T47D (cell line): Measurements from ENCODE around the gene MACROH2A1.

Experiments used
- DNase-seq, 2 experiments: peaks; one replicate each; pipeline versions ENCODE4 v3.0.0 to v3.0.0-alpha.2; 2011 to 2012; ENCODE audit warnings: low read depth in 1 of 2, low spot score in 1 of 2
- JUND ChIP-seq: IDR thresholded peaks from 2 replicates; pipeline ENCODE4 v1.6.1; 2012; ENCODE audit warnings: low read depth
- in situ Hi-C: cut with HindIII; loops from 2 replicates; pipeline ENCODE4 v1.10.0; 2016; ENCODE audit warnings: low sequenced_read_pairs, low pct_unique_long_range_greater_than_20kb

The MACROH2A1 gene

DNA sequence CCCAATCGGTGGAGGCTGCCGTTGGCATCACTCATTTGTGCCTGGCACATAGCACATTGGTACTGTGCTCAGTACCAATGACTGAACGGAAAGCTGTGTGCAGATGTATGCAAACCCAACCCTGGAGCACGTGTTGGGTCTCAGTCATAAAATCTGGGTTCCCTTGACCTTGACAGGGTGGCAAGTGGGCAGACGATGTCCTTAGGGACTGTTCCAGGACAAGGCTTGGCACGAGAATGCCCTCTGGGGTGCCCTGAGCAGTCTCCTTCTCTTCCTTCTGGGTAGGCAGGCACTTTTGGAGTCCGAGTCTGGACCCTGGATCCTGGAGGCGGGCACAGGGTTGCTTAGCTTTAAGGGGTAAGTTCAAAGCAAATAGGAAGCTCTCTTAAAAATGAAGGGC is 75.8 kb downstream of the MACROH2A1 start:
- in situ Hi-C loops = no loop called here
- TF ChIP-seq JUND = no peak

DNA sequence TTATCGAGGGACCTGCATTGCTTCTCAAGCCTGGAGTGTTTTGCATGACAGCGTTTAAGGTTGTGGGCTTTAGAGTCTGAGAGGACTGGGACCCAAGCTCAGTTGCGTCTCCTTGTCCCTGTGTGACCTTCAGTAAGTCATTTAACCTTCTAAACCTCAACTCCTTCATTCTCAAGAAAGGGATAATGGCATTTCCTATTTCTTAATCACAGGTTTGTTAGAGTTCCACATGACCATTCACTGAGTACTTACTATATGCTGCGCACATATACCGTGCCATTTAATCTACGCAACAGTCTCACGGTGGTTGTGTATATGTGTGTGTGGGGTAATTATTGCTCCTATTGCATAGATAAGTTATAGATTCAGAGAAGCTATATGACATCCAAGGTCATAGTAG is 76.3 kb downstream of the MACROH2A1 start:
- in situ Hi-C loops = no loop called here
- TF ChIP-seq JUND = no peak
- DNase-seq = no peak

More for the DNA sequence above, 75.8 kb downstream of the MACROH2A1 start:
- no peak for DNase-seq

DNA sequence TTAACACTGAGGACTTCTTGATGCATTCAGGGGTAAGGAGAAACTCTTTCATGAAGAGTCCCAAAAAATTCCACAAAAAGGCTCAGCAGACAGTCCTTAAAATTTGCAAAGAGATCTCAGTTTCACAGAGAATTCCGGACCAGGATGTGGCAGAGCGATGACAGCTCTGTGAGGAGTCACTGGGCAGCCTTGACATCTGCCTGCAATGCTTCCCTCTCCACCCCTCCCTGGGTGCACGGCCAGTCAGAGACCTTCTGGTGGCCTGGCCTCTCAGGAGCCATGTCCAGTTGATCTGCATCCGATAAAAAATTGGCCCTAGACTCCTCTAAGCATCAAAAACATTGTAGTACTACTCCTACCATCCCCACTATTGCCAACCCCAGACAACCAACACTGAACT is 76.8 kb downstream of the MACROH2A1 start:
- no peak for TF ChIP-seq JUND
- no peak for DNase-seq
- in situ Hi-C loops = no loop called here

DNA sequence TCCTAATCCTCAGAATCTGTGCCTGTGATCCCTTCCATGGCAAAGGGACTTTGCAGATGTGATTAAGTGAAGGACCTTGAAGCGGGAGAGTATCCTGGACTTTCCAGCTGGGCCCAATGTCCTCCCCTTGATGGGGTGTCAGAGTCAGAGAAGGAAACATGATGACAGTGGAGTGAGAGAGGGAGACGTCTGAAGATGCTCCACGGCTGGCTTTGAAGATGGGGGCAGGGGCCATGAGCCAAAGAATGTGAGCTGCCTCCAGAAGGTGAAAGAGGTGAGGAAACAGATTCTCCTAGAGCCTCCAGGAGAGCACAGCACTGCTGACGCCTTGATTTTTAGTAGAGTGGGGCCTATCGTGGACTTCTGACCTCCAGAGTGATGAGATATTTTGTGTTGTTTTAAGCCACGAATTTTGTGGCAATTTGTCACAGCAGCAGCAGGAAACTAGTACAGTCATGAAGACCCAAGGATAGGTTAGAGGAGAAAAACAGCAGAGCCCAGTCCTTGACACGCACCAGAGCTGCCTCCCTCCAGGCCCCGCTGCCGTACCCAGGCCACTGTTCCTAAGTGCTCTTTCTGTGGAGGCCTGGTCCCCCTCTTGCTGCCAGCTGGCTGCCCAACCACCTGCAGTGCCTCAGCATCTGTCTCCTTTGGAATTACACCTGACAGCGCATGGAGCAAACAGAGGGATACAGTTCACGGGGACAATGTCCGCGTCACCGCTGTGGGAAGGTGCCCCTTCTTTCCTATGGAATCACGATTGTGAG is 78.1 kb downstream of the MACROH2A1 start:
- in situ Hi-C loops = no loop called here
- no peak for TF ChIP-seq JUND
- DNase-seq = no peak

DNA sequence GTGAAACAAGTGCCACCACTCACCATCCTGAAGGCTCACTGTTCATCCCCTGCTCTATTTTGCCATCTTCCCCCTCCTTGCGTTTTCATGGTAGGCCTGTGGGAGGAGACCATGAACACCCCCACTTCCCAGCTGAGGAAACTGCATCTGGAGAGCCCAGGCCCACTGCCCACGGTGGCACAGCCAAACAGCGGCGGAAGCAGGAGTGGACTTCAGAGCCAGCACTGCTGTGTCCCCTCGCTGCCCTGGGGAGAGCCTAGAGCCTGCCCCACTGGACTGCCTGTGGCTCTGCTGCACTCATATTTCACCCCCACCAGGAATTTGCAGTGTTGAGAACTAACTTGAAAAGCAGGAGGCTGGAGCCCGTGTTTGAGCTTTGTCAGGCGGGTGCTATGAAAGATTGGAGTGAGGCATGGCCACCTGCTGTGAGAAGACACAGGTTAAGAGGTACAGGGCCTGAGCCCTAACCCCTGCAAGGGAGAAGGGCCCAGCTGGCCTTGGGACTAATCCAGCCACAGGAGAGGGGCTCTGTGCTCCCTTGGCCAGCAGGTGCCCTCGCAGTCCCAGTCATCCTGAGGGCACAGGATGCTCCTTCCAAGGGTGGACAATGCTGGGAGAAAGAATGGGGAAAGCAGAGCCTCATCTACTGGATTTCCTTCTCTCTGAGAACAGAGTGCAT is 79.0 kb downstream of the MACROH2A1 start:
- DNase-seq = no peak
- in situ Hi-C loops = no loop called here
- TF ChIP-seq JUND = no peak

DNA sequence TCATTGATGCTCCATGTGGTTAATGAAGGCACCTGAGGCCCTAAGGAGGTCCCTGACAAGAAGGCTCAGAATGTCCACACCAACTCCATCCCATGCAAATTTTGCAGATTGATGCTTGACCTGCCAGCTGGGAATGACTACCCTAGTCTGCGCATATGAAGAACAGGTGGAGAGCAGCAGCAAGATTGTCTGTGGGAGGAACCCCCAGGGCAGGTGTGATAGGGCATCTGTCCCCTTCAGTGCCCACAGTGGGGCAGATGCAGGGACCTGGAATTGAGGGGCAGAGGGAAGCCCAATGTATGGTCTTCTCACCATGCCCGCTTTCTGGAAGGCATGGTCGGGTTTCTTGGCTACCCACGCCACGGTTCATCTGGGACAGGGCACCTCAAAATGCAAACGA is 79.6 kb downstream of the MACROH2A1 start:
- no peak for DNase-seq
- no peak for TF ChIP-seq JUND
- in situ Hi-C loops = no loop called here

DNA sequence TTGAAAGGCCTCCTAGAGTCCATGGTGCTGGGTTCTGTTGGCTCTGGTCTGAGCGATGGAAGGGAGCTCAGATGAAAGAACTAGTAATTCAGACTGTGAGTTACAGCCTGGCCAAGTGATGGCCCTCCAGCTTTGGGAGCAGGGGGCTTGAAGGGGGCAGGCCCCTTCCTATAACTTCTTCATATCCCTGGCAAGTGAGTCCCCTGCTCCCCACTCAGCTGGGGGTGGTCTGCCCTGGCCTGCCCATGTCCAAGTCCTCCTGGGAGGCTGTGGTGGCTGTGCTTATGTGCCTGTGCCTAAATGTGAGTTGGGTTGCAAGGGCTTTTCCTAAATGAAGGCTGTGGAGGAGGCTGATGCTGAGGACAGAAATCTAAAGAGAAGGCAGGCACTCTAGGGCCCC is 80.1 kb downstream of the MACROH2A1 start:
- in situ Hi-C loops = no loop called here
- TF ChIP-seq JUND = no peak
- DNase-seq = no peak

DNA sequence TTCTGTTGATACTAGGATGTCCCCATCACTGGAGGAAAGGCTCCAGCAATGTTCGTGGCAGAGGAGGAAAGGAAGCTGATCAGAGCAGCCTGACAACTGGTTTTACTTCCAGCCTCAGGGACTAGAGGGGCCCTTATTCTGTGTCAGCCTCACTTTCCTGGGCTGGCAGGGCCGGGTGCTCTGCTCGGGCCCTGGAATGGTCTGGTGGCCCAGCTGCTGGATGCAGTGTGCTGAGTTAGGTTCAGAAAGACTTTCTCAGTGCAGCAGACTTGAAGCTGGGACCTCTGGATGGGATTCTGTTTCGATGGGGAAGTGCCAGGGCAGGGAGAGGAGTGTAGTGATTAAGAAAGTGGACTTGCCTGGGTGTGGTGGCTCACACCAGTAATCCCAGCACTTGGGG is 81.0 kb downstream of the MACROH2A1 start:
- no peak for DNase-seq
- TF ChIP-seq JUND = no peak
- in situ Hi-C loops = no loop called here

DNA sequence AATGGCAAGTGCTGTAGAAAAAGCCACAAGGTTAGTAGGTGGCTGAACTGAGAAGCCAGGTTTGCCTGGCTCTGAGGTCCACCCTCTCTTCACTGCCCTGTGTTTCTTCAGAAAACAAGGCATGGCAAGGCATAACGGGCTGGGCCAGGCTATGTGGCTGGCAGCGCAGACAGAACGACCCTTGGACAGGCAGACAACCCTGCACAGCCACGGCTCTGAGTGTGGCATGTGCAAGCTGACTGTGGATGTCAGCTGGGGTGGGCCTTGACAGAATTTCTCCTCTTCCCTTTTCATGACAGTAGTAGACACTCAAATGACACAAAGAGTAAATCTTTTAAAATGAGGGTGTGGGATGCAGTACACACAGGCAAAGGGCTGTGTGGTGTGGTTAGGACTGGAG is 81.7 kb downstream of the MACROH2A1 start:
- no peak for TF ChIP-seq JUND
- DNase-seq = no peak
- in situ Hi-C loops = no loop called here

DNA sequence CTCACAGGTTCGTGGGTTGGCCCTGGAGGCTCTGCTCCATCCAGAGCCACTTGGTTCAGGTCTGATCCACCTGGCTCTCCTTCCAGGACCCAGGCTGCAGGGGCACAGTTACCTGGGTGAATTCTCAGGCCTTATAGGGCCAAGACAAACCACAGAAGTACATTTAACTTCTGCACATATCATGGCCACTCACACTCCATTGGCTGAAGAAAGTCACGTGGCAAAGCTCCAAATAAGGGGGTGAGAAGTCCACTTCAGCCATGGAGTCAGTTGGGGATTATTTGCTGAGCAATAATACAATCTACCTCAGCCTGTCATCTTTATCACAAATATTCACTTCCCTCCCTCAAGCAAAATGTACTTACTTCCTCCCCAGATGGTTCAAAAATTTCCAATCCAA is 83.6 kb downstream of the MACROH2A1 start:
- no peak for TF ChIP-seq JUND
- no peak for DNase-seq

DNA sequence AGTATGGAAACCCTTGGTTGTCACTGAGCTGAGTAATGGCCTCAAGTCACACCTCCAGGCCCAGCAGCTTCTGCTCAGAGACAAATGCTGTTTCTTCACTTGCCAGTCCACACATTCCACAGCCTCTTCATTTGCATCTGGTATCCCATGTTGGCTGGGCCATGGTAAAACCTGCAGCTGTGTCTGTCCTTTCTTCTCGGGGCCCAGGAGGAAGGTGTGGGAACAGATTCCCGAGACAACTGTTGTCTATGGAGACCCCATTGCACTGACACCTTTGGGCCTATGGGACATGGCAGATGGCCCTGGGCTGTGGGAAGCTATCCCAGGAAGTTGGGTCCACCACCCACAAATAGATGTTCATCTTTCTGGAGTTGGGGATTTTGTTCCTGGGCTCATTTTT is 85.1 kb downstream of the MACROH2A1 start:
- DNase-seq = no peak
- in situ Hi-C loops = no loop called here
- no peak for TF ChIP-seq JUND

More for the DNA sequence above, 83.6 kb downstream of the MACROH2A1 start:
- in situ Hi-C loops = no loop called here

DNA sequence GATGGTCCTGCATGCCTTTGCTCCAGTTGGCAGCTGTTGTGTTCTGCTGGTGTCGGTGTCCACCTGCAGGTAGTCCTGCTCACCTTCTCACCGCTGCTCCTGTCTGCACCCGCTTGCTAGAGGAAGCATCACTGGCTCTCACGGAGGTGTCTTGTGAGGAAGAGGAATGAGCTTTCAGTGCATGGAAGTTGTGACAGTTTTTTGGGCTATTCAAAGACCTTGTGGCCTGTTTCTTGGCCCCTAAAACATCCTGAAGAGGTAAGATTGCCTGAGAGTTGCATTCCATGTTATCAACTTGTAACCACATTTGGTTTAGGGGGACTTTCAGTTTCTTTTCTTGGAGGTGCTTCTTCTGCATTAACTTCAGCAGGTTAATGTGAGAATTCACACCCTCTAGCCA is 85.6 kb downstream of the MACROH2A1 start:
- in situ Hi-C loops = no loop called here
- no peak for TF ChIP-seq JUND
- DNase-seq = no peak

DNA sequence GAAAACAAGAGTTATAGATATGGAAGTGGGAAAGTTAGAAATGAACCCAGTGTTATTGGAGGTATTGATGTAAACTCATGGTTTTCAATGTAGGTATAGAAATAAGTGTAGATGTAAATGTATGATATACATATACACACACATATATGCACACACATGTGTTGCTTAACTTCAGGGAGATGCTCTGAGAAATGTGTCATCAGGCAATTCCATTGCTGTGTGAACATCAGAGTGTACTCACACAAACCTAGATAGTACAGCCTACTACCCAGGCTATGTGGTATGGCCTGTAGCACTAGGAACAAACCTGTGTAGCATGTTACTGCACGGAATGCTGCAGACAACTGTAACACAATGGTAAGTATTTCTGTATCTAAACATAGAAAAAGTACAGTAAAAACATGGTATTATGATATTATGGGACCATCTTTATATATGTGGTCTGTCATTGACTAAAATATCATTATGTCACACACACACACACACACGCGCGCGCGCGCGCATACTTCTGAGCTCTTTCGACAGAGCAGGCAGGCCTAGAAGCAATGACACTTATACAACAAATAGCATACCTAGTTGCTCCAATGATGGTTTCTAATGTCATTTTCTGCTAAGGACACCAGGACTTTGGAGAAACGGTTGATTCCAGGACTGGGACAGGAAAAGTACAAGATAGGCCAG is 86.6 kb downstream of the MACROH2A1 start:
- no peak for DNase-seq
- TF ChIP-seq JUND = no peak
- in situ Hi-C loops = no loop called here
